IMR-90 (cell line): Measurements from ENCODE around the gene SUGCT.

ENCODE experiments used
- BHLHE40 ChIP-seq: fragments of 150-350 bp; IDR thresholded peaks from 2 replicates; pipeline ENCODE4 v1.6.1; 2016; ENCODE audit warnings: mild to moderate bottlenecking, low read depth, low read length
- CEBPB ChIP-seq: IDR thresholded peaks from 2 replicates; pipeline ENCODE4 v1.6.1; 2012; ENCODE audit warnings: low read depth, low read length, improper control_type of control experiment
- CHD1 ChIP-seq: IDR thresholded peaks from 2 replicates; pipeline ENCODE4 v1.6.1; 2012; ENCODE audit warnings: low read depth, low read length, improper control_type of control experiment
- FOS ChIP-seq: fragments of 150-350 bp; IDR thresholded peaks from 2 replicates; pipeline ENCODE4 v1.6.1; 2016; ENCODE audit warnings: low read depth, low read length
- MAZ ChIP-seq: IDR thresholded peaks from 2 replicates; pipeline ENCODE4 v1.6.1; 2012; ENCODE audit warnings: low read depth, mild to moderate bottlenecking, low read length, improper control_type of control experiment, moderate library complexity, borderline replicate concordance
- POLR2A ChIP-seq: IDR thresholded peaks from 2 replicates; pipeline ENCODE4 v1.6.1; 2012; ENCODE audit warnings: mild to moderate bottlenecking, low read depth, low read length
- RAD21 ChIP-seq: IDR thresholded peaks from 2 replicates; pipeline ENCODE4 v1.6.1; 2012; ENCODE audit warnings: low read length, improper control_type of control experiment
- RFX5 ChIP-seq: IDR thresholded peaks from 2 replicates; pipeline ENCODE4 v1.8.0; 2012; ENCODE audit warnings: low read depth, mild to moderate bottlenecking, low read length, moderate library complexity
- SMC3 ChIP-seq: fragments of 150-350 bp; IDR thresholded peaks from 2 replicates; pipeline ENCODE4 v1.6.1; 2016; ENCODE audit warnings: low read depth, mild to moderate bottlenecking, antibody characterized with exemption, low read length, moderate library complexity
- TF ChIP-seq, protein P1 (sequence below): conservative IDR thresholded peaks from 2 replicates; pipeline ENCODE4 v1.5.1; 2012; ENCODE audit warnings: mild to moderate bottlenecking, low read depth, low read length, improper control_type of control experiment
- TF ChIP-seq, protein P2 (sequence below): fragments of 150-350 bp; IDR thresholded peaks from 2 replicates; pipeline ENCODE4 v1.6.1; 2016; ENCODE audit warnings: low read depth, mild to moderate bottlenecking, low read length, moderate library complexity, borderline replicate concordance

DNA sequence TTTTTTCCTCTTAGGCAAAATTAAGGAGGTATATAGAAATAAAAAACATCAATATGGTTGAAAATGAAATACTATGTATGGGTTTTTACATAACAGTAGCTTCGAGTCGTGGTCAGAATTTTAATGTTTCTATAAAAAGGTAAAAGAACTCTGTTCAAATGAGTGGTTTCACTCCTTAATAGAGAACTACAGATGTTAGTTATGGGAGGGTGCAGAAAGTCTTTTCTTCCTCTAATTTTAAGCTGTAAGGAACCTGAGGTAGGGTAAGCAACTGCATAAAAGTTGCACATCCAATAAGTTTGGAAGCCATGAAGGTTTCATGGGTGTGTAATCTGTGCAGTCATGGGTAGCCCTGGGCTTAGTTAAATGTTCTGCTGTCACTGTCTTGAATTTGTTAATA lies 141.3 kb downstream of the SUGCT start:
- TF ChIP-seq, protein P1, sequence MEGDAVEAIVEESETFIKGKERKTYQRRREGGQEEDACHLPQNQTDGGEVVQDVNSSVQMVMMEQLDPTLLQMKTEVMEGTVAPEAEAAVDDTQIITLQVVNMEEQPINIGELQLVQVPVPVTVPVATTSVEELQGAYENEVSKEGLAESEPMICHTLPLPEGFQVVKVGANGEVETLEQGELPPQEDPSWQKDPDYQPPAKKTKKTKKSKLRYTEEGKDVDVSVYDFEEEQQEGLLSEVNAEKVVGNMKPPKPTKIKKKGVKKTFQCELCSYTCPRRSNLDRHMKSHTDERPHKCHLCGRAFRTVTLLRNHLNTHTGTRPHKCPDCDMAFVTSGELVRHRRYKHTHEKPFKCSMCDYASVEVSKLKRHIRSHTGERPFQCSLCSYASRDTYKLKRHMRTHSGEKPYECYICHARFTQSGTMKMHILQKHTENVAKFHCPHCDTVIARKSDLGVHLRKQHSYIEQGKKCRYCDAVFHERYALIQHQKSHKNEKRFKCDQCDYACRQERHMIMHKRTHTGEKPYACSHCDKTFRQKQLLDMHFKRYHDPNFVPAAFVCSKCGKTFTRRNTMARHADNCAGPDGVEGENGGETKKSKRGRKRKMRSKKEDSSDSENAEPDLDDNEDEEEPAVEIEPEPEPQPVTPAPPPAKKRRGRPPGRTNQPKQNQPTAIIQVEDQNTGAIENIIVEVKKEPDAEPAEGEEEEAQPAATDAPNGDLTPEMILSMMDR, result no peak
- TF ChIP-seq RFX5, result no peak
- TF ChIP-seq MAZ, result no peak
- no peak for TF ChIP-seq POLR2A
- TF ChIP-seq, protein P2, sequence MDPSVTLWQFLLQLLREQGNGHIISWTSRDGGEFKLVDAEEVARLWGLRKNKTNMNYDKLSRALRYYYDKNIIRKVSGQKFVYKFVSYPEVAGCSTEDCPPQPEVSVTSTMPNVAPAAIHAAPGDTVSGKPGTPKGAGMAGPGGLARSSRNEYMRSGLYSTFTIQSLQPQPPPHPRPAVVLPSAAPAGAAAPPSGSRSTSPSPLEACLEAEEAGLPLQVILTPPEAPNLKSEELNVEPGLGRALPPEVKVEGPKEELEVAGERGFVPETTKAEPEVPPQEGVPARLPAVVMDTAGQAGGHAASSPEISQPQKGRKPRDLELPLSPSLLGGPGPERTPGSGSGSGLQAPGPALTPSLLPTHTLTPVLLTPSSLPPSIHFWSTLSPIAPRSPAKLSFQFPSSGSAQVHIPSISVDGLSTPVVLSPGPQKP, result no peak
- TF ChIP-seq SMC3, result no peak
- no peak for TF ChIP-seq CEBPB
- TF ChIP-seq RAD21, result no peak
- TF ChIP-seq CHD1, result no peak
- TF ChIP-seq FOS, result no peak
- no peak for TF ChIP-seq BHLHE40
